A549 (cell line): ENCODE data around the gene ETV3L. TPM values are rescaled to one million over a fixed set of nuclear protein-coding genes. Genes with fewer than 3 reads are reported as not detected.

Experiments
- ATAC-seq, 2 experiments: fragments of 200-7000 bp in 1 of 2; fragments of >200 bp in 1 of 2; cut with Nextera tagmentation in 1 of 2; cut with Tn5 transposase in 1 of 2; 3 replicates each; pipeline versions ENCODE4 v1.8.0 to v1.9.1; 2018 to 2020; ENCODE audit warnings: mild to moderate bottlenecking in 1 of 2, moderate library complexity in 1 of 2
- CTCF ChIA-PET: fragments of 300-600 bp; sonication (Branson Sonifier 250); formaldehyde crosslinking; extraction: SDS; loops from one replicate; lab custom pipeline; 2021; ENCODE audit warnings: antibody characterized with exemption, inconsistent platforms; lab: Yijun Ruan, JAX
- POLR2A ChIA-PET: fragments of 350-600 bp; formaldehyde crosslinking; extraction: SDS; loops from one replicate; lab custom pipeline; 2021; ENCODE audit warnings: antibody characterized with exemption, inconsistent platforms; lab: Yijun Ruan, JAX
- DNase-seq, 2 experiments: peaks; one replicate each; pipeline versions ENCODE4 v3.0.0 to v3.0.0-alpha.2; 2011 to 2016; ENCODE audit warnings: low read depth in 1 of 2, low spot score in 1 of 2
- FAIRE-seq: peaks from 2 replicates; lab custom pipeline; 2011; peaks lifted over from hg19 to GRCh38; lab: Jason Lieb, UNC
- H3K27ac ChIP-seq, 2 experiments: fragments of >200 bp; sonication (Bioruptor Twin); formaldehyde crosslinking; 3 replicates each; pipeline ENCODE4 v1.5.1; 2016 to 2017
- H3K4me1 ChIP-seq: fragments of >200 bp; sonication (Bioruptor Twin); formaldehyde crosslinking; 3 replicates; pipeline ENCODE4 v1.6.1; 2016
- H3K4me2 ChIP-seq: fragments of >200 bp; sonication (Bioruptor Twin); formaldehyde crosslinking; 3 replicates; pipeline ENCODE4 v1.6.1; 2016
- H3K4me3 ChIP-seq: fragments of >200 bp; sonication (Bioruptor Twin); formaldehyde crosslinking; 3 replicates; pipeline ENCODE4 v1.5.1; 2016
- H3K9me3 ChIP-seq: fragments of >200 bp; sonication (Bioruptor Twin); formaldehyde crosslinking; 3 replicates; pipeline ENCODE4 v1.6.1; 2016
- BHLHE40 ChIP-seq: IDR thresholded peaks from 2 replicates; pipeline ENCODE4 v1.6.1; 2012; ENCODE audit warnings: low read depth, low read length, inconsistent platforms
- CBX2 ChIP-seq: fragments of 200-600 bp; sonication (generic); IDR thresholded peaks from 2 replicates; pipeline ENCODE4 v1.6.1; 2016; ENCODE audit warnings: low read depth, mild to moderate bottlenecking, borderline replicate concordance
- CEBPB ChIP-seq, 2 experiments: fragments of >200 bp in 1 of 2; sonication (Bioruptor Twin) in 1 of 2; formaldehyde crosslinking in 1 of 2; IDR thresholded peaks; 2 replicates each; pipeline ENCODE4 v1.6.1; 2012 to 2016
- EHMT2 ChIP-seq: fragments of 200-600 bp; sonication (generic); IDR thresholded peaks from 2 replicates; pipeline ENCODE4 v1.6.1; 2016; ENCODE audit warnings: antibody characterized with exemption, low read depth, mild to moderate bottlenecking, moderate library complexity
- ELK1 ChIP-seq: fragments of 150-350 bp; IDR thresholded peaks from 2 replicates; pipeline ENCODE4 v1.6.1; 2014; ENCODE audit warnings: low read depth, mild to moderate bottlenecking, low read length
- EP300 ChIP-seq, 2 experiments: fragments of >200 bp; sonication (Bioruptor Twin); formaldehyde crosslinking; IDR thresholded peaks; 2 replicates in 1 of 2; 3 replicates in 1 of 2; pipeline ENCODE4 v1.6.1; 2016 to 2017
- FOSB ChIP-seq: fragments of 250-450 bp; sonication (Bioruptor Pico); IDR thresholded peaks from 2 replicates; pipeline ENCODE4 v1.5.0; 2020; ENCODE audit warnings: mild to moderate bottlenecking, moderate library complexity
- FOSL2 ChIP-seq, 2 experiments: fragments of 450-650 bp in 1 of 2; fragments of >200 bp in 1 of 2; sonication (Bioruptor Twin) in 1 of 2; formaldehyde crosslinking; IDR thresholded peaks; 2 replicates each; pipeline versions ENCODE4 v1.5.0 to v1.6.1; 2016 to 2020; ENCODE audit warnings: mild to moderate bottlenecking in 1 of 2, moderate library complexity in 1 of 2
- FOXS1 ChIP-seq: fragments of 250-450 bp; sonication (Bioruptor Pico); IDR thresholded peaks from 2 replicates; pipeline ENCODE4 v1.5.0; 2020; ENCODE audit warnings: mild to moderate bottlenecking, moderate library complexity
- GATA3 ChIP-seq: IDR thresholded peaks from 2 replicates; pipeline ENCODE4 v1.6.1; 2012; ENCODE audit warnings: borderline replicate concordance
- HDAC2 ChIP-seq: fragments of 200-600 bp; sonication (generic); IDR thresholded peaks from 2 replicates; pipeline ENCODE4 v1.6.1; 2016
- HMGXB4 ChIP-seq: fragments of 250-450 bp; sonication (Bioruptor Pico); IDR thresholded peaks from 2 replicates; pipeline ENCODE4 v1.5.0; 2021; ENCODE audit warnings: mild to moderate bottlenecking, moderate library complexity, borderline replicate concordance
- HOXA7 ChIP-seq: fragments of 250-450 bp; sonication (Bioruptor Pico); IDR thresholded peaks from 2 replicates; pipeline ENCODE4 v1.5.0; 2020; ENCODE audit warnings: mild to moderate bottlenecking, moderate library complexity
- HOXB5 ChIP-seq: fragments of 250-450 bp; sonication (Bioruptor Pico); IDR thresholded peaks from 2 replicates; pipeline ENCODE4 v1.5.0; 2020; ENCODE audit warnings: mild to moderate bottlenecking, moderate library complexity
- KDM1A ChIP-seq: fragments of 200-600 bp; sonication (generic); IDR thresholded peaks from 2 replicates; pipeline ENCODE4 v1.6.1; 2016; ENCODE audit warnings: low read depth, mild to moderate bottlenecking
- MAFK ChIP-seq: fragments of 450-650 bp; IDR thresholded peaks from 2 replicates; pipeline ENCODE4 v1.6.1; 2014; ENCODE audit not compliant: partially characterized antibody
- MAX ChIP-seq: IDR thresholded peaks from 2 replicates; pipeline ENCODE4 v1.6.1; 2012
- NFE2L2 ChIP-seq: fragments of 150-350 bp; conservative IDR thresholded peaks from 2 replicates; pipeline ENCODE4 v1.6.1; 2014; ENCODE audit warnings: low read length
- NR3C1 ChIP-seq: fragments of >200 bp; sonication (Bioruptor Twin); formaldehyde crosslinking; IDR thresholded peaks from 3 replicates; pipeline ENCODE4 v1.6.1; 2017
- PBX3 ChIP-seq: IDR thresholded peaks from 2 replicates; pipeline ENCODE4 v1.6.1; 2012
- POLR2A ChIP-seq: IDR thresholded peaks from 2 replicates; pipeline ENCODE4 v1.6.1; 2012; ENCODE audit warnings: mild to moderate bottlenecking, low read length
- RARB ChIP-seq: fragments of 250-450 bp; sonication (Bioruptor Pico); IDR thresholded peaks from 2 replicates; pipeline ENCODE4 v1.8.0; 2021; ENCODE audit warnings: mild to moderate bottlenecking, moderate library complexity
- RFX5 ChIP-seq: fragments of 450-650 bp; IDR thresholded peaks from 2 replicates; pipeline ENCODE4 v1.7.1; 2014; ENCODE audit warnings: antibody characterized with exemption, mild to moderate bottlenecking, moderate library complexity
- SMC3 ChIP-seq: fragments of >200 bp; sonication (Bioruptor Twin); formaldehyde crosslinking; IDR thresholded peaks from 3 replicates; pipeline ENCODE4 v1.6.1; 2018; ENCODE audit warnings: inconsistent platforms
- SREBF2 ChIP-seq: fragments of 450-650 bp; IDR thresholded peaks from 2 replicates; pipeline ENCODE4 v1.6.1; 2014; ENCODE audit warnings: mild to moderate bottlenecking, moderate library complexity
- ZNF302 ChIP-seq: fragments of 250-450 bp; sonication (Bioruptor Pico); IDR thresholded peaks from 2 replicates; pipeline ENCODE4 v1.9.0; 2021; ENCODE audit warnings: inconsistent platforms, mild to moderate bottlenecking, moderate library complexity
- ZSCAN20 ChIP-seq: fragments of 250-450 bp; sonication (Bioruptor Pico); IDR thresholded peaks from 2 replicates; pipeline ENCODE4 v1.8.0; 2022; ENCODE audit warnings: mild to moderate bottlenecking, moderate library complexity
- WGBS: methylation state at CpG from one replicate; pipeline ENCODE4 v1.1.6; 2017; ENCODE audit errors: missing lambda C conversion rate; 5-methylcytosine and 5-hydroxymethylcytosine counted together
- polyA plus RNA-seq, 4 experiments: library from polyadenylated mRNA; depleted of rRNA in 3 of 4; stranded (reverse); fragments of >200 nt; fragmentation: RNase III in 1 of 4; extraction: RNeasy Plus Mini Kit Qiagen cat#74134 plus additional on column Dnase treatment in 1 of 4; gene quantifications; 2 replicates in 3 of 4; 3 replicates in 1 of 4; pipeline ENCODE4 v1.2.3, GENCODE V29; 2011 to 2017

The ETV3L gene
- polyA plus RNA-seq, 2 of the 4 experiments (the other 2 are of a cell fraction) = not detected

- TF ChIP-seq MAX = no peak
- no peak for TF ChIP-seq CBX2
- no peak for TF ChIP-seq BHLHE40
- no peak for TF ChIP-seq GATA3
Observed at GRCh38 chr1:157088607-157089006, 11.0 kb downstream of the ETV3L start (continued).

GRCh38 chr1:157087030-157087429 is 12.6 kb downstream of the ETV3L start:
- no peak for TF ChIP-seq CEBPB (IDR thresholded peaks at IDR 0.05)
- TF ChIP-seq NR3C1 = no peak
- no peak for TF ChIP-seq PBX3
- TF ChIP-seq RFX5 = no peak
- TF ChIP-seq SREBF2 = no peak
- TF ChIP-seq ZSCAN20 (CRISPR knock-in tag) = no peak
- TF ChIP-seq POLR2A = no peak
- no peak for TF ChIP-seq ELK1
- TF ChIP-seq ZNF302 (CRISPR knock-in tag) = no peak
- TF ChIP-seq HMGXB4 (CRISPR knock-in tag) = no peak
- no peak for TF ChIP-seq SMC3
- no peak for TF ChIP-seq EP300 (IDR thresholded peaks at IDR 0.05)
- no peak for TF ChIP-seq BHLHE40
- TF ChIP-seq EHMT2 = no peak
- no peak for TF ChIP-seq HOXB5 (CRISPR knock-in tag)
- TF ChIP-seq MAFK = no peak
- TF ChIP-seq HOXA7 (CRISPR knock-in tag) = no peak
- TF ChIP-seq KDM1A = no peak
- no peak for TF ChIP-seq FOSL2 (IDR thresholded peaks at IDR 0.05)
- no peak for TF ChIP-seq FOSL2 (CRISPR knock-in tag; IDR thresholded peaks at IDR 0.05)
- FAIRE-seq (no peak), ATAC-seq (no peak), DNase-seq (no peak)
- 74% methylated on average over 5 of the region's 5 CpGs for WGBS
- H3K9me3 ChIP-seq = no peaks in the 10 kb centered on the region
- H3K27ac ChIP-seq = no peak overlapping the region
- H3K4me1 ChIP-seq = no peaks in the 10 kb centered on the region
- H3K4me3 ChIP-seq = no peak overlapping the region
- ChIA-PET CTCF (interaction anchor here (0.9 to 6.9 kb wide), 4 partner anchors 16 to 67 kb away, joined by 3 to 437 read pairs (median 92); partner anchors contain the start of gene ETV3L), POLR2A (no interaction called here)
- no peak overlapping the region for H3K4me2 ChIP-seq

- 69% methylated on average over 6 of the region's 6 CpGs for WGBS
- Histone ChIP-seq H3K4me3 (no peak overlapping the region), H3K4me1 (no peaks in the 10 kb centered on the region), H3K4me2 (no peak overlapping the region), H3K9me3 (no peaks in the 10 kb centered on the region), H3K27ac (no peak overlapping the region)
- TF ChIP-seq ELK1 (no peak), FOXS1 (CRISPR knock-in tag) (no peak), PBX3 (no peak), HMGXB4 (CRISPR knock-in tag) (no peak), KDM1A (no peak), RARB (CRISPR knock-in tag) (no peak), HDAC2 (no peak), FOSB (CRISPR knock-in tag) (no peak), NFE2L2 (no peak)
- no peak for ATAC-seq
- ChIA-PET CTCF (interaction anchor here (0.9 to 6.9 kb wide), 3 partner anchors 16 to 67 kb away, joined by 3 to 437 read pairs (median 104); partner anchors contain the start of gene ETV3L), POLR2A (no interaction called here)
- DNase-seq = no peak
- FAIRE-seq = no peak
Observed at GRCh38 chr1:157086299-157086698, 13.3 kb downstream of the ETV3L start.
